SU-DHL-6 (cell line): ENCODE results near the gene LHX3.

Experiments
- H2AFZ ChIP-seq: fragments of 200-600 bp; sonication (generic); 2 replicates; pipeline ENCODE4 v1.6.1; 2014; ENCODE audit warnings: low read depth, mild to moderate bottlenecking, moderate library complexity, mixed read lengths, antibody characterized with exemption, low read length; ENCODE audit not compliant: severe bottlenecking
- H3F3A ChIP-seq: fragments of 200-600 bp; shearing (Covaris generic); 2 replicates; pipeline ENCODE4 v1.6.0; 2016; ENCODE audit warnings: antibody characterized with exemption, mild to moderate bottlenecking; ENCODE audit not compliant: insufficient read depth
- H3K27ac ChIP-seq: fragments of 200-600 bp; sonication (generic); 2 replicates; pipeline ENCODE4 v1.5.1; 2016; ENCODE audit warnings: low read depth, mild to moderate bottlenecking, low read length, moderate library complexity, mixed read lengths
- H3K27me3 ChIP-seq: fragments of 200-600 bp; sonication (generic), shearing (Covaris generic); 2 replicates; pipeline ENCODE4 v1.6.0; 2014; ENCODE audit warnings: mild to moderate bottlenecking, low read length
- H3K36me3 ChIP-seq: fragments of 200-600 bp; sonication (generic); 2 replicates; pipeline ENCODE4 v1.6.1; 2014; ENCODE audit warnings: mild to moderate bottlenecking, low read length, mixed read lengths
- H3K4me2 ChIP-seq: fragments of 300-600, 200-600 bp; shearing (Covaris generic), sonication (generic); 2 replicates; pipeline ENCODE4 v1.6.0; 2014; ENCODE audit warnings: low read length, low read depth, mild to moderate bottlenecking; ENCODE audit not compliant: poor library complexity, severe bottlenecking
- H3K4me3 ChIP-seq: fragments of 200-600 bp; sonication (generic); 2 replicates; pipeline ENCODE4 v1.5.1; 2014; ENCODE audit warnings: antibody characterized with exemption, low read length, mild to moderate bottlenecking, mixed read lengths; ENCODE audit not compliant: insufficient read depth, poor library complexity, severe bottlenecking
- H3K79me2 ChIP-seq: fragments of 200-600 bp; sonication (generic); 2 replicates; pipeline ENCODE4 v1.6.1; 2014; ENCODE audit warnings: mild to moderate bottlenecking, low read length, moderate library complexity; ENCODE audit not compliant: insufficient read depth
- H3K9ac ChIP-seq: fragments of 200-600 bp; sonication (generic); 2 replicates; pipeline ENCODE4 v1.7.0; 2014; ENCODE audit warnings: mild to moderate bottlenecking, low read length
- H3K9me2 ChIP-seq: fragments of 200-600 bp; sonication (generic); replicated peaks from 2 replicates; pipeline ENCODE4 v1.6.1; 2014; ENCODE audit warnings: low read length; ENCODE audit not compliant: insufficient read depth
- H3K9me3 ChIP-seq: fragments of 200-600 bp; sonication (generic); 2 replicates; pipeline ENCODE4 v1.6.1; 2014; ENCODE audit warnings: low read length, mixed read lengths; ENCODE audit not compliant: insufficient read depth
- H4K20me1 ChIP-seq: fragments of 200-600 bp; sonication (generic); 2 replicates; pipeline ENCODE4 v1.6.1; 2014; ENCODE audit warnings: low read depth, mild to moderate bottlenecking, antibody characterized with exemption, low read length, moderate library complexity, mixed read lengths
- EZH2phosphoT487 ChIP-seq: fragments of 200-600 bp; sonication (generic), shearing (Covaris generic); conservative IDR thresholded peaks from 2 replicates; pipeline ENCODE4 v1.6.1; 2018; ENCODE audit warnings: mild to moderate bottlenecking, antibody characterized with exemption, low read length, moderate library complexity, mixed read lengths
- TF ChIP-seq, protein P1 (sequence below): fragments of 200-600 bp; sonication (generic); IDR thresholded peaks from one replicate; pipeline ENCODE4 v1.5.1; 2017; ENCODE audit warnings: antibody characterized with exemption, mild to moderate bottlenecking, low read length, moderate library complexity; ENCODE audit not compliant: insufficient read depth, poor library complexity, severe bottlenecking

The LHX3 gene

DNA sequence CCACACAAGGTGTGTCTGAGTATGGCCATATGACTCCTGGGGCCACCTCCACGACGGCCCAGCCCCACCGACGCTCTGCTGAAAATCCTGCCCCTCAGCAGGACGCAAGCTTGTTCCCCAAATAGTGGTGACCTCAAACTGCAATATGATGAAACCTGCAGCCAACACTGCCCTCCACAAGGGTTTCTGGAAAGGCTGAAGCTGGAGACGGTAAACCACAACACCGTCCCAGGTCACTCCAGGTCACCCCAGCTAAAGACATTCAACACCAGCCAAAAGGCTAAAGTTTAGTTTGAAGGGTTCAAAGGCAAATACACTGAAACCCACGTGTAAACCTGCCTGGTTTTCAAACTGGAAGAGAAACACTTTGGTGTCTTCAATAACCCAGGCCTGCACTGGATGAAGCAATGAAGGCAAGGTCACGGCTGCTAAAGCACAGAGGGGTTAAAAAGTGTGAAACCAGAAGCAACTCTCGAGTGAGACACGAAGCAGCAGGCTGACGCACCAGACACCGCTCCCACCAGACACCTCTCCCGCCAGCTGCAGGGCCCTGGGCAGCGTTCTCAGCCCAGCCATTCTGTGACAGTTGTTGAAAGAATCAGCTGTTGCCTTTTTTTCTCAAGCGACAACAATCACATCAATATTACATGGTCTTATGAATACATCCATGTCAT, 1.8 kb upstream of the LHX3 start:
- H3K4me2 ChIP-seq, result no peak overlapping the region
- H3K9me3 ChIP-seq, result no peaks in the 10 kb centered on the region
- H3K27ac ChIP-seq, result no peak overlapping the region
- H3K9ac ChIP-seq, result no peak overlapping the region
- no peak overlapping the region for H3K4me3 ChIP-seq
- no peaks in the 10 kb centered on the region for H3K27me3 ChIP-seq
- peaks cover 6% of the 10 kb centered on the region; the same call in 1 of the 2 replicates for H3F3A ChIP-seq
- H3K79me2 ChIP-seq, result no peaks in the 10 kb centered on the region
- 0 out of 2 replicates have a peak, but pooled peaks cover 2% of the 10 kb centered on the region for H3K36me3 ChIP-seq
- TF ChIP-seq EZH2phosphoT487, result no peak
- TF ChIP-seq, protein P1, sequence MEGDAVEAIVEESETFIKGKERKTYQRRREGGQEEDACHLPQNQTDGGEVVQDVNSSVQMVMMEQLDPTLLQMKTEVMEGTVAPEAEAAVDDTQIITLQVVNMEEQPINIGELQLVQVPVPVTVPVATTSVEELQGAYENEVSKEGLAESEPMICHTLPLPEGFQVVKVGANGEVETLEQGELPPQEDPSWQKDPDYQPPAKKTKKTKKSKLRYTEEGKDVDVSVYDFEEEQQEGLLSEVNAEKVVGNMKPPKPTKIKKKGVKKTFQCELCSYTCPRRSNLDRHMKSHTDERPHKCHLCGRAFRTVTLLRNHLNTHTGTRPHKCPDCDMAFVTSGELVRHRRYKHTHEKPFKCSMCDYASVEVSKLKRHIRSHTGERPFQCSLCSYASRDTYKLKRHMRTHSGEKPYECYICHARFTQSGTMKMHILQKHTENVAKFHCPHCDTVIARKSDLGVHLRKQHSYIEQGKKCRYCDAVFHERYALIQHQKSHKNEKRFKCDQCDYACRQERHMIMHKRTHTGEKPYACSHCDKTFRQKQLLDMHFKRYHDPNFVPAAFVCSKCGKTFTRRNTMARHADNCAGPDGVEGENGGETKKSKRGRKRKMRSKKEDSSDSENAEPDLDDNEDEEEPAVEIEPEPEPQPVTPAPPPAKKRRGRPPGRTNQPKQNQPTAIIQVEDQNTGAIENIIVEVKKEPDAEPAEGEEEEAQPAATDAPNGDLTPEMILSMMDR, result no peak
- H3K9me2 ChIP-seq, result no peaks in the 10 kb centered on the region
- H4K20me1 ChIP-seq, result peaks cover 7% of the 10 kb centered on the region; the same call in 1 of the 2 replicates
- H2AFZ ChIP-seq, result no peak overlapping the region

- Histone ChIP-seq H3K4me2 (no peak overlapping the region), H3F3A (peaks cover 6% of the 10 kb centered on the region; the same call in 1 of the 2 replicates), H2AFZ (no peak overlapping the region), H3K27ac (no peak overlapping the region), H3K9me2 (no peaks in the 10 kb centered on the region), H3K9ac (no peak overlapping the region), H3K9me3 (no peaks in the 10 kb centered on the region), H3K79me2 (no peaks in the 10 kb centered on the region), H3K36me3 (0 out of 2 replicates have a peak, but pooled peaks cover 2% of the 10 kb centered on the region), H4K20me1 (peaks cover 7% of the 10 kb centered on the region; the same call in 1 of the 2 replicates), H3K27me3 (no peaks in the 10 kb centered on the region), H3K4me3 (no peak overlapping the region)
- no peak for TF ChIP-seq EZH2phosphoT487
- TF ChIP-seq, protein P1, result no peak
Observed at GRCh38 chr9:136205707-136205992, 722 bp upstream of the LHX3 start.

GRCh38 chr9:136204145-136204805, 653 bp downstream of the LHX3 start:
- Histone ChIP-seq H3K79me2 (no peaks in the 10 kb centered on the region), H3K27me3 (no peaks in the 10 kb centered on the region), H3K27ac (no peak overlapping the region), H3K9me3 (no peaks in the 10 kb centered on the region), H2AFZ (no peak overlapping the region), H3K36me3 (0 out of 2 replicates have a peak, but pooled peaks cover 2% of the 10 kb centered on the region), H3K9me2 (no peaks in the 10 kb centered on the region), H3K4me3 (no peak overlapping the region), H3K9ac (no peak overlapping the region), H3F3A (0 out of 2 replicates have a peak, but pooled peaks cover 3% of the 10 kb centered on the region), H4K20me1 (peaks cover 7% of the 10 kb centered on the region; the same call in 1 of the 2 replicates), H3K4me2 (no peak overlapping the region)
- TF ChIP-seq EZH2phosphoT487, result no peak
- TF ChIP-seq, protein P1, result no peak
